ENCODE results near the gene CNN2.
A peak's percentile ranks its signal among the peaks of the same experiment; 100 is the strongest.

Gene CNN2

DNA sequence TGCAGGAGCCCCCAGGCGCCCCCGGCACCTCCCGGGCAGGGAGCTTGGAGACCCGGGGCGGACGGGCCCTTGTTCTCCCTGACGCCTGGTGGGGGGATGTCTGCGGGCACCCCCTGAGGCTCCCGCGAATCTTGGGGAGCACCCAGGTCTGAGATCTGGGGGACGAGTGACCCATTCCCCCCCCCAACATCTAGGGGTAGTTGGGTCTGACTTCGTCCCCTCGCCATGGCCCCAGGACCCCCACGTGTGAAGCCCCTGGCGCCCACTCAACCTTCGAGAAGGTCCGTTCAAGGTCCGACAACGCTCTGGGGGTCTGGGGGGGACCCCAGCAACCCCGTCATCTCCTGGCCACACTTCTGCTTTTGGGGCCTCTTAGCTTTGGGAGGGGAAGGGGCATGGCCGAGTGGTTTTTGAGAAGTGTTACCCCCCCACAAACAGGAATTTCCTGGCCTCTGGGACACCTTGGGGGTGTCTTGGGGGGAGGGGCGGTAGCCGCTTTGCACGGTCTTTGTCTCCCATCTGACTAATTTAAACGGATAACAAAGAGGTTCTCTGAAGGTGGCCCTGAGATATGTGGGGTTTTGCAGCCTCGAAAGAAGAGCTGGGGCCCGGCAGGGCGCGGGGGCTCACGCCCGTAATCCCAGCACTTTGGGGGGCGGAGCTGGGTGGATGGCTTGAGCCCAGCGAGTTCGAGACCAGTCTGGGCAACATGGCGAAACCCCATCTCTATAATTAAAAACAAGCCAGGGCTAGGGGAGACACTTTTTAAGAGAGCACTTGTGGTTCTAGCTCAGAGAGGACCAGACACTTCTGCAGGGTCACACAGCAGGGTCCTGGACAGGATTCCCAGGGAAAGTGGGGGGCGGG, 608 bp downstream of the CNN2 start:
- peak in 1 of 2 donors; percentile 25 for DNase-seq (ENCODE audit: low read depth in 2 of 2)

DNA sequence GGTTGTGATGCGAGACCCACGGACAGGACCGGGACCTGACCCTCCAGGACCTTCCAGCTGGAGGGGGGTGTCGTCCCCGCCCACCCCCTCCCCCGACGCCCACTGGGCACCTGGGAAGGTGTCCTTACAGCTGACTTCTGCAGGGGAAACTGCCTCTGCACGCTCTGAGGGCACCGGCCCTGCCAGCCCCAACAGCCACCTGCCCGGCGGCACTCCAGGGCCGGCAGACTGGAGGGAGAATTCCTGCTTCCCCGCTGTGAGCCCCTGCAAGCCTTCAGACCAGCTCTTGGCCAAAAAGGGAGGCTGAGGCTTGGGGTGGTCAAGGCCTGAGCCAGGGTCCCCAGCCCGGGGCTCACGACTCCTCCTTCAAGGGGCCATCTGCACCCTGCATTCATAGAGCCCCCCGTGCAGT, 1.2 kb downstream of the CNN2 start:
- no peak for DNase-seq (ENCODE audit: low read depth in 2 of 2)

DNA sequence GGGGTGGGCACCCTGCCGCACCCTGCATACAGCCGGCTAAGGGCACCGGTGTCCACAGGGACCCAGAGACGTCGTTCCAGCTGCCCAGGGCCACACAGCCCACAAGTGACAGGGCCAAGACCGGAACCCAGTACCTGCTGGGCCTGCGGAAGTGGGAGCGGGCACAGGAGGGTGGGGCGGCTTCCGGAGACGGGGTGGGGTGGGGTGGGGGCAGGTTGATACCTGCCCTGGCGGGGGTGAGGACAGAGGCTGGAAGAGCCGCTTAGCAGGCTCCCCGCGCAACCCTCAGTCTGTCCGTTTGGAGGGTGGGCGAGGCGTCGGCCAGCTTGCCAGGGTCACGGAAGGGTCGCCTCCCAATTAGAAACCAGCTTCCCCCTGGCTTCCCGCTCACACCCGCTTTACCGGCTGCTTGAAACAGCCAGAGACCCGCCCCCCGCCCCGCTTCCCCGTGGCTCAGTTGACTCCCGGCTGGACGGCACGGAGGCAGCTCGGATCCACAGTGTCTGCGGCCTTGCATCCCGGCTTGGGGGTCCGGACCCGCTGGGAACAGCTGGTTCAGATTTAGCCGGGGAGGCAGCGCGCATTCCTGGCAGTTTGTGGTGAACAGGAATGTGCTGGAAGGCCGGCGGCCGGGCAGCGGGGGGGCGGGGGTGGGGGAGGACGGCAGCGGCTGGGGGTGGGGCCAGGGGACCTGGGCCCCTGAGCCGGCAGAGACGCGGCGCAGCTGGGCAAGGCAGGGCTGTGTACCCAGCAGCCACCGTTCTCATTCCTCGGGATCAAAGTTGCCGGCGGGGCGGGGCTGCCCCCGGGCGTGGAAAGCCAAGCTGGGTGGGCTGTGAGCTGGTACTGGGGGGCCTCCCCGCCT, 1.9 kb downstream of the CNN2 start:
- peak in 1 of 2 donors; percentile 27 for DNase-seq (ENCODE audit: low read depth in 2 of 2)

DNA sequence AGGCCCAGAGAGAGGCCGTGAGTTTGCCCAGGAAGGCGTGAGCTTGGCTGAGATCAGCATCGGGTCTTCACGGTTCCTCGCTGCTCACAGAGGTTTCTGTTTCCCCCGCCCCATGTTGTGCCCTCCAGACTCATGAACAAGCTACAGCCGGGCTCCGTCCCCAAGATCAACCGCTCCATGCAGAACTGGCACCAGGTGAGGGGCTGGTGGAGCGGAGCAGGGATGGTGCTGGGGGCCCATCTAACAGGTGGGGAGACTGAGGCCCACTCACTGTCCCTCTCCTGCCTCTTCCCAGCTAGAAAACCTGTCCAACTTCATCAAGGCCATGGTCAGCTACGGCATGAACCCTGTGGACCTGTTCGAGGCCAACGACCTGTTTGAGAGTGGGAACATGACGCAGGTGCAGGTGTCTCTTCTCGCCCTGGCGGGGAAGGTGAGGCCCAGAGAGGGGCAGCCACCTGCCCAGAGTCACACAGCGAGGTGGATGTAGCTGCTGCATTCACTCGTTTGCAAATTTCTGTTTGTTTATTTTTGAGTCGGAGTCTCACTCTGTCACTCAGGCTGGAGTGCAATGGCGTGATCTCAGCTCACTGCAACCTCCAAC, 6.0 kb downstream of the CNN2 start:
- DNase-seq (ENCODE audit: low read depth in 2 of 2) = no peak

DNA sequence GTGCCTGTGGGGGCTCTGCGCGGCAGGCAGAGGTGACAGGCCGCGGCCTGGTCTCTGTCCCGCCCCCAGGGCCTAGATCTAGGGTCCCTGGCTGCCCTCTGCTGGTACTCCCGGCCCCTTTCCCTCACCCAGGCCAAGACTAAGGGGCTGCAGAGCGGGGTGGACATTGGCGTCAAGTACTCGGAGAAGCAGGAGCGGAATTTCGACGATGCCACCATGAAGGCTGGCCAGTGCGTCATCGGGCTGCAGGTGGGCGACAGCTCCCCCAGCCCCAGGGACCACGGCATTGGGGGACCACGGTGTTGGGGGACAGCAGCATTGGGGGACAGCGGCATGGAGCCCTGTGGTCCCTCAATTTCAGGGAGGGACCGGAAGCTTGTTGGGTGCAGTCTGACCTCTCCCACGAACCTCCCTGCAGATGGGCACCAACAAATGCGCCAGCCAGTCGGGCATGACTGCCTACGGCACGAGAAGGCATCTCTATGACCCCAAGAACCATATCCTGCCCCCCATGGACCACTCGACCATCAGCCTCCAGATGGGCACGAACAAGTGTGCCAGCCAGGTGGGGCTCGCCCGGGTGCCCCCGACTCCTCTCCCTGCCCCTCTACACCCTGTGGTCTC, 9.7 kb downstream of the CNN2 start:
- DNase-seq (ENCODE audit: low read depth in 2 of 2) = no peak

DNA sequence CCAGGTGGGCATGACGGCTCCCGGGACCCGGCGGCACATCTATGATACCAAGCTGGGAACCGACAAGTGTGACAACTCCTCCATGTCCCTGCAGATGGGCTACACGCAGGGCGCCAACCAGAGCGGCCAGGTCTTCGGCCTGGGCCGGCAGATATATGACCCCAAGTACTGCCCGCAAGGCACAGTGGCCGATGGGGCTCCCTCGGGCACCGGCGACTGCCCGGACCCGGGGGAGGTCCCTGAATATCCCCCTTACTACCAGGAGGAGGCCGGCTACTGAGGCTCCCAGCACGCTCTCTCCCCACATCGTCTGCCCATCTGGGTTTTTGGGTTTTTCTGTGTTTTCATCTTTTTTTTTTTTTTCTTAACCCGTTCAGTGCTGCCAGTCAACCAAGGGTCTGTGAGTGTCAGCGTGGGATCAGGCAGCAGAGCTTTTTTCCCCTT, 11.2 kb downstream of the CNN2 start:
- DNase-seq (ENCODE audit: low read depth in 2 of 2) = no peak

DNA sequence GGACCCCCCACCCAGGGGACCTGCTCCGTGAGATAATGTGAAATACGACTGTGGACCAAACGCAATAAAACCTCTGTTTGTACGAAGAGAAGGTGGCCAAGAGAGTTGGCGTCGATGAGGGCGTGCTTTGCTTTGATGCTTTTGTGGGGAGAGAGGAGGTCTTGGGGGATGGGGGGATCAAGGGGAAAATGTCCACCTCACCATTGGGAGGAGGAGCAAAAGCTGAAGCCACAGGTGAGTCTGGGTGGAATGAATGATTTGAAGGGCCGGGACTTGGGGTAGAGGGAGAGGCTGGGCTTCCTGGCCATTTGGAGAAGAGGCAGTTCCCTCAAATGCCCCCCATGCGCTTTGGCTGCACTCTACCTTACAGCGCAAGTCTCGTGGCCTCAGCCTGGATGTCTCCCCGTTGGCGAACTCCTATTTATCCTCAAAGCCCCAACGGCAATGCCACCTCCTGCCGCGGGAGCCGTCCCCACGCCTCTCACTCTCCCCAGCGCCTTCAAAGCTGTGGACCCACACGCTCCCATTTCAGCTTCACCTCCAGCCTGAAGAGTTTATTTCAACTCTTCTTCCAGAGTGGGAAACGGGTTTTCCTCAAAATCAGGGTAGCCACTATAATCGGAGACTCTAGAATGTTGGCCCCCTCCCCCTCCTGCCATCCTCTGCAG, 12.7 kb downstream of the CNN2 start:
- DNase-seq (ENCODE audit: low read depth in 2 of 2) = no peak

DNA sequence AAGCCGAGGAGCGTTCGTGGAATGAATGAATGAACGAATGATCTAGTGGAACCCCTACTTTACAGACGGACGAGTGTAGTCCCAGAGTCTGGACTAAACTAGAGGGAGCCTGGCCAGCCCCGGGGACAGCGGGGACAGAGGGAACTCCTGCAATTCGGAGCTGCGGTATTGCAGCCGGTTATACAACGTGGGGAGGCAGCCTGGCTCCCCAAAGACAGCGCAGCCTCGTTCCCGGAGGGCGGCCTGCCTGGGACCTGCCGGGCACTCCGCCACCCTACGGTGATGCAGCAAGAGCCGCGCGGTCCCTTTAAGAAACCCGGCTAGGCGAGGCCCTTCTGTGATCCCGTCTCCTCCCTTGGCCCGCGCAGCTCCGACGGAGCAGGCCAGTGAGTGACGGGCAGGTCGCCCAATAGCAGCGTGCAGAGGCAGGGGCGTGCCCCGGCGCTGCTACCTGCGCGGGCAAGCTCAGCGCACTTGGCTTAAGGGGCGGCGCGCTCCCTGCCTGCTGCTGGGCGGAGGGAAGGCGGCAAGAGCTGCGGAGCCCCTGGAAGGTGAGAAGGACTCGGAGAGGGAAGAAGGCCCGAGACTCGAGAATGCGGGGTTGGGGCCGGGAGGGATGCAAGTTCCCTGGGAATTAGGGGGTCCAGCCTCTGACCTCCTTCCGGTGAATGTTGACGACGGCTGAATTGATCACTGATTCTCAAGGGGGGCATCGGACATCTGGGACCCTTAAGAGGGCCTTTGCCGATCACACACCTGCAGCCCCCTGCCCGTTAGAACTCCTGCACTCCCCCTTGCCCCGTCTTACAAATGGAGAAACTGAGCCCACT, 13.5 kb downstream of the CNN2 start, which contains the start of gene ABCA7:
TSS of gene ABCA7 (plus strand) at position 462 of the 830 bp plus-strand sequence. CDS start 1,255 bp downstream, outside the sequence.
- peak; percentile 99 to 100 for DNase-seq (ENCODE audit: low read depth in 2 of 2)

DNA sequence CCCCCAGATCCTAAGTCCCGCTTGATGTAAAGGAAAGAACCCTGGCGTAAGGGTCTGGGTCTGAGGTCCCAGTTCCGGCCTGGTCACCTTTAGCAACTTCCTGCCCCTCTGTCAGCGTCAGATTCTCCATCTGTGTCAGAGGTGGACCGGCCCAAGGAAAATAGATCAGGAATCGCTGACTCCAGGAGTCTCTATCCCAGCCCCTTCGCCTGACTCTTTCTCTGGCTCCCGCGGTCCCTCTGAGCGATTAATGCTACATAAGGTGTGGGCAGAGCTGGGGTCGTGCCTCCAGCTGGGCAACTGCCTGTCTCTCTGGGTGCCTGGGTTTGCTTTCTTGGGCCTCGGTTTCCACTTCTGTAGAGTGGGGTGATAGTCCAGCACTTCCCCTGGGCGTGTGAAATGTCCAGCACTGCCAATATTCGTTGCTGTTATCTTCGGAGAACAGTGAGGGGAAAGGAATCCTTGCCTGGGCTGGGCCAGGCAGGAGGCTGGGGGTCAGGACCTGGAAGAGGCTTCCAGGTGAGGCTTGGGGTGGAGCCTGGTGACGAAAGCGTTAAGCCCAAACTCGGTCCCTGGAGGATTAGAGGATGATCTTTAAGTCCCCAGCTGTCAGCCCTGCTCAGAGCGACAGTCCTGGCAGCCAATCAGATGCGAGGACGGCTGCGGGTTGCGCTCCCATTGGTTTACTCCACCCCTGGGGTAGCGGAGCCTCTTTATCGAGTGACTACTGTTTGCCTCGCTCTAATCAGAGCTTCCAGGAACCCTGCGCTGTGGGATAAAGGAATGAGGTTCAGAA, 14.3 kb downstream of the CNN2 start:
- peak; percentile 87 to 89 for DNase-seq (ENCODE audit: low read depth in 2 of 2)

DNA sequence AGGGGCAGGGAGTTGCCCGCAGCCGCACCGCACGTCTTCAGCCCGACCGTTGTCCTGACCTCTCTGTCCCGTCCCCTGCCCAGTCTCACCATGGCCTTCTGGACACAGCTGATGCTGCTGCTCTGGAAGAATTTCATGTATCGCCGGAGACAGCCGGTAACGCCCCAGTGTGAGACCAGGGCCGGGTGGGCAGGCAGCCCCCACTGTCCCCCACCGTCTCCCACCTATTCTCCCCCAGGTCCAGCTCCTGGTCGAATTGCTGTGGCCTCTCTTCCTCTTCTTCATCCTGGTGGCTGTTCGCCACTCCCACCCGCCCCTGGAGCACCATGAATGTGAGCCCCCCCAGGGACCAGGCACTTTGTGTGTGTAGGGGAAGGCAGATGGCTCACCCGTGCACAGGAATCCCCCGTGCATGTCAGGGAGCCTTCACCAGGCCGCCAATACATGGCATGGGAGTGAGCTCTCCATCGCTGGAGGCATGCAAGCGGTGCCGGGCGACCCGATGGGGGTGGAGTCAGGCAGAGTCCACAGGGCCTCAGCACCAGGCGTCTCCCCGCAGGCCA, 14.9 kb downstream of the CNN2 start:
- DNase-seq (ENCODE audit: low read depth in 2 of 2) = no peak

DNA sequence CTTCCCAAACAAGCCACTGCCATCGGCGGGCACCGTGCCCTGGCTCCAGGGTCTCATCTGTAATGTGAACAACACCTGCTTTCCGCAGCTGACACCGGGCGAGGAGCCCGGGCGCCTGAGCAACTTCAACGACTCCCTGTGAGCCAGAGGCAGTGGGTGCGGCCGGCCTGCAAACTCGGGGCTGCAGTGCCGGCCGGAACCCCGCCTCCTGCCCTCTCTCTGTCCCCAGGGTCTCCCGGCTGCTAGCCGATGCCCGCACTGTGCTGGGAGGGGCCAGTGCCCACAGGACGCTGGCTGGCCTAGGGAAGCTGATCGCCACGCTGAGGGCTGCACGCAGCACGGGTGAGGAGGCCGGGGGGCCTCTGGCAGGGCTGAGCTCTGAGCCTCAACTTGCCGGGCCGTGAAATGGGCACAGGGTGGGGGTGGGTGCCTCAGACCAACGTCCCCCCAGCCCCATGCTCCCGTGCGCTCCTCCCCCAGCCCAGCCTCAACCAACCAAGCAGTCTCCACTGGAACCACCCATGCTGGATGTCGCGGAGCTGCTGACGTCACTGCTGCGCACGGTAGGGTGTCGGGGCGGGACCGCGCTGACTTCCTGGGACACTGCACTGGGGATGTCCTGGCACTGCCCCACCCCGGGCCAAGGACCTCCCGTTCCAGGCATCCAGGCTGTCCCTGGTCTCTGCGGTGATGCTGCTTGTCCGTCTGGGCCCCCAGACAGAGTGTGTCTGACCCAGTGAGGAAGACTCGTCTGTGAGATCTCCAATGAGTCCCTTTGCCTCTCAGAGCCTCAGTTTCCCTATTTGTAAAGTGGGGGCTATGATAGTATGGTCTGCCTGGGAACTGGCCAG, 15.7 kb downstream of the CNN2 start:
- DNase-seq (ENCODE audit: low read depth in 2 of 2) = no peak

DNA sequence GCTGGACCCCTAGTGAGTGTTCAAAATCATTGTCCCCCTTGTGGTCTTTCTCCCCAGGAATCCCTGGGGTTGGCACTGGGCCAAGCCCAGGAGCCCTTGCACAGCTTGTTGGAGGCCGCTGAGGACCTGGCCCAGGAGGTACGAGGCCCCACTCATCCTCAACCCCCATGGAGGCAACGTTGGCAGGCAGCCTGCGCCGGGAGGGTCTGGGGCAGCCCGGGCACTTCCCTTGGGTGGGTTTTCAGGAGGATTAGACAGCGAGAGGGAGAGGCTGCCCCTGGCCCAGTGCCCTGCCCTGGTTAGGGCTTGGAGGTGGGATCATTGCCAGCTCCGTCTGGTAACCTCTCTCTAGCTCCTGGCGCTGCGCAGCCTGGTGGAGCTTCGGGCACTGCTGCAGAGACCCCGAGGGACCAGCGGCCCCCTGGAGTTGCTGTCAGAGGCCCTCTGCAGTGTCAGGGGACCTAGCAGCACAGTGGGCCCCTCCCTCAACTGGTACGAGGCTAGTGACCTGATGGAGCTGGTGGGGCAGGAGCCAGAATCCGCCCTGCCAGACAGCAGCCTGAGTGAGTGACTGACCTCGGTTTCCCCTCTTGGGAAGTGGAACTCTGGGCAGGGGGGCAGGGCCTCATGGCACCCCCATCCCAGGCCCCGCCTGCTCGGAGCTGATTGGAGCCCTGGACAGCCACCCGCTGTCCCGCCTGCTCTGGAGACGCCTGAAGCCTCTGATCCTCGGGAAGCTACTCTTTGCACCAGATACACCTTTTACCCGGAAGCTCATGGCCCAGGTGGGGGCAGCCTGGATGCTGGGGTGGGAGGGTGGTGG, 16.5 kb downstream of the CNN2 start:
- DNase-seq (ENCODE audit: low read depth in 2 of 2) = no peak

DNA sequence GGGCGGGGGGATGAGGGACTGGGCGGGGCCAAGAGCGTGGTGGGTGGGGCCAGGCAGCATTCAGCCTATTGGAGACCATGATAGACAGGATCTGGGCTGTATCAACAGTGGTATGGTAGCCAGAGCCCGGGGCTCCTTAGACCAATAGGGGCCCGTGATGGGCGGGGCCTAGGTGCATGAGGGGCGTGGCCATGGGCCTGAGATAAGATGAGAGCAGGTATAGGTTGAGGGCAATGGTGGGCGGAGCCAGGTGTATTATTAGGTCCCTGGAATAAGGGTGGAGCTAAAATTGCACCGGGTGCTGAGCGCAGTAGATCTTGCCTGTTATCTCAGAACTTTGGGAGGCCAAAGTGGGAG, 18.8 kb downstream of the CNN2 start:
- DNase-seq (ENCODE audit: low read depth in 2 of 2) = peak; percentile 70 to 79

DNA sequence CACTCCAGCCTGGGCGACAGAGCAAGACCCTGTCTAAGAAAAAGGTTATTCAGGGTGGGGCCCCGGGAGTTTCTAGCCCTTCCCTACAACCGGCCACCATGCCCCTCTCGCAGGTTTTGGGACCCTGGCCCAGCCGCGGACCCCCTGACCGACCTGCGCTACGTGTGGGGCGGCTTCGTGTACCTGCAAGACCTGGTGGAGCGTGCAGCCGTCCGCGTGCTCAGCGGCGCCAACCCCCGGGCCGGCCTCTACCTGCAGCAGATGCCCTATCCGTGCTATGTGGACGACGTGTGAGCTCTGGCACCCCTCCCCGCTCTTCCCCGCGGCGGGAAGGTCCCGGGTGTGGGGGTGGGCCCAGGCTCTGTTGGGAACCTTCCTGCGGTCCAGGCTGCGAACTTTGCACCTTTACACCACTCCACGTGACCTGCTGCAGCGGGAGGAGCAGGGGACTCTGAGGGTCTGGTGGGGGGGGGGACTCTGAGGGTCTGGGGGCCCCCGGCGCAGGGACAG, 19.8 kb downstream of the CNN2 start:
- DNase-seq (ENCODE audit: low read depth in 2 of 2) = no peak

DNA sequence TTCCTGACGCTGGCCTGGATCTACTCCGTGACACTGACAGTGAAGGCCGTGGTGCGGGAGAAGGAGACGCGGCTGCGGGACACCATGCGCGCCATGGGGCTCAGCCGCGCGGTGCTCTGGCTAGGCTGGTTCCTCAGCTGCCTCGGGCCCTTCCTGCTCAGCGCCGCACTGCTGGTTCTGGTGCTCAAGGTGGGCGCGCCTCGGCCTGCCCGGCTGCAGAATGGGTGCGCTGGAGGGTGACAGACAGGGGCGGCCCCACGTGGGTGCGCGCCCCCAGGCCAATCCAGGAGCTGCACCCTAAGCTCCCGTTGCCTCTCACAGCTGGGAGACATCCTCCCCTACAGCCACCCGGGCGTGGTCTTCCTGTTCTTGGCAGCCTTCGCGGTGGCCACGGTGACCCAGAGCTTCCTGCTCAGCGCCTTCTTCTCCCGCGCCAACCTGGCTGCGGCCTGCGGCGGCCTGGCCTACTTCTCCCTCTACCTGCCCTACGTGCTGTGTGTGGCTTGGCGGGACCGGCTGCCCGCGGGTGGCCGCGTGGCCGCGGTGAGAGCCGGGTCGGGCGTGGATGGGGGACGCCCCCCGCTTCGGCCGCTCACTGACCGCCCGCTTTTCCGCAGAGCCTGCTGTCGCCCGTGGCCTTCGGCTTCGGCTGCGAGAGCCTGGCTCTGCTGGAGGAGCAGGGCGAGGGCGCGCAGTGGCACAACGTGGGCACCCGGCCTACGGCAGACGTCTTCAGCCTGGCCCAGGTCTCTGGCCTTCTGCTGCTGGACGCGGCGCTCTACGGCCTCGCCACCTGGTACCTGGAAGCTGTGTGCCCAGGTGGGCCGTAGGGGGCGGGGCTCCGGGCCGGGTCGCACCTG, 20.7 kb downstream of the CNN2 start:
- no peak for DNase-seq (ENCODE audit: low read depth in 2 of 2)

DNA sequence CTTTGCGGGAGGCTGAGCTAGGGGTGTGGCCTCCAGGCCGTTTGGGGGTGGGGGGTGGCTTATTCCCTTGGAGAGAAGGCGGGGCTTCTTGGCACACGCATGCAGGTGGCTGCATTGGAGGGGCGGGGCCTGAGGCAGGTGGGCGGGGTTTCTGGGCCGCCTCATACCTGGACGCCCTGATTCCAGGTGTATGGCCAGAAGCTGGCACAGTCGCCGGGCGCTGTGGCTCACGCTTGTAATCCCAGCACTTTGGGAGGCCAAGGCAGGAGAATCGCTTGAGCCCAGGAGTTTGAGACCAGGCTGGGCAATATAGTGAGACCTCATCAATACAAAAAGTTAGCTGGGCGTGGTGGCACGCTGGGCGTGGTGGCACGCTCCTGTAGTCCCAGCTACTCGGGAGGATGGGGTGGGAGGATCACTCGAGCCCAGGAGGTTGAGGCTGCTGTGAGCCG, 21.3 kb downstream of the CNN2 start:
- DNase-seq (ENCODE audit: low read depth in 2 of 2) = no peak

Data from stimulated activated CD8-positive, alpha-beta memory T cell treated with anti-CD3 and anti-CD28 coated beads, Interleukin-15, amount 100 ng/mL, for 48 hours (primary cell).